ENCODE results near the gene TIGD3. TPM values are rescaled to one million over a fixed set of nuclear protein-coding genes. Genes with fewer than 3 reads are reported as not detected.

The TIGD3 gene
- total RNA-seq, 4 donors from 2014 or later: 0.30 to 0.59 TPM; not detected in 2

GRCh38 chr11:65321076-65321475 is 33.5 kb upstream of the TIGD3 start:
- TF ChIP-seq POLR2A (IDR thresholded peaks at IDR 0.05) (no peak), EP300 (IDR thresholded peaks at IDR 0.05) (no peak), CTCF (IDR thresholded peaks at IDR 0.05) (no peak)
- 84 to 92% methylated on average over 11 to 15 of the region's 15 CpGs for WGBS, 2 donors
- no peak overlapping the region for H3K4me3 ChIP-seq
- peaks cover 0 to 50% (median 10%) of the 10 kb centered on the region in 4 donors for H3K4me1 ChIP-seq
- H3K36me3 ChIP-seq: peaks cover 0 to 34% (median 0%) of the 10 kb centered on the region in 3 donors
- peak overlapping the region in 1 of 4 donors; percentile 6 for H3K27ac ChIP-seq
- no peak for DNase-seq (ENCODE audit: low spot score in 2 of 2)
- no peaks in the 10 kb centered on the region for H3K27me3 ChIP-seq
- no peaks in the 10 kb centered on the region for H3K9me3 ChIP-seq

GRCh38 chr11:65321828-65322485 is 32.6 kb upstream of the TIGD3 start:
- Histone ChIP-seq H3K36me3 (peaks cover 0 to 34% (median 0%) of the 10 kb centered on the region in 3 donors), H3K4me3 (no peak overlapping the region), H3K9me3 (no peaks in the 10 kb centered on the region), H3K27ac (peak overlapping the region in 2 of 4 donors; percentile 6 to 20), H3K4me1 (peaks cover 0 to 41% (median 7%) of the 10 kb centered on the region in 4 donors), H3K27me3 (no peaks in the 10 kb centered on the region)
- DNase-seq (ENCODE audit: low spot score in 2 of 2): peak in 1 of 2 donors; percentile 38
- TF ChIP-seq EP300 (IDR thresholded peaks at IDR 0.05): no peak
- no peak for TF ChIP-seq CTCF (IDR thresholded peaks at IDR 0.05)
- no peak for TF ChIP-seq POLR2A (IDR thresholded peaks at IDR 0.05)
- WGBS, 2 donors: 58 to 65% methylated on average over 11 to 13 of the region's 13 CpGs

- H3K27ac ChIP-seq: no peak overlapping the region
Measured at GRCh38 chr11:65323813-65324212, 30.7 kb upstream of the TIGD3 start.

GRCh38 chr11:65325435-65325834 is 29.1 kb upstream of the TIGD3 start:
- Histone ChIP-seq H3K4me1 (peaks cover 0 to 32% (median 7%) of the 10 kb centered on the region in 4 donors), H3K36me3 (peaks cover 0 to 24% (median 0%) of the 10 kb centered on the region in 3 donors), H3K27me3 (no peaks in the 10 kb centered on the region), H3K9me3 (no peaks in the 10 kb centered on the region), H3K4me3 (no peak overlapping the region), H3K27ac (no peak overlapping the region)
- 77 to 82% methylated on average over 4 of the region's 4 CpGs for WGBS, 2 donors
- TF ChIP-seq EP300 (IDR thresholded peaks at IDR 0.05) (no peak), POLR2A (IDR thresholded peaks at IDR 0.05) (no peak), CTCF (IDR thresholded peaks at IDR 0.05) (no peak)
- no peak for DNase-seq (ENCODE audit: low spot score in 2 of 2)

More at GRCh38 chr11:65323813-65324212, 30.7 kb upstream of the TIGD3 start:
- peaks cover 0 to 34% (median 0%) of the 10 kb centered on the region in 3 donors for H3K36me3 ChIP-seq
- H3K4me1 ChIP-seq: peaks cover 0 to 28% (median 5%) of the 10 kb centered on the region in 4 donors
- WGBS, 2 donors: 60 to 62% methylated on average over 12 of the region's 12 CpGs
- H3K9me3 ChIP-seq: no peaks in the 10 kb centered on the region
- no peak for DNase-seq (ENCODE audit: low spot score in 2 of 2)
- no peaks in the 10 kb centered on the region for H3K27me3 ChIP-seq
- TF ChIP-seq CTCF (IDR thresholded peaks at IDR 0.05): no peak
- TF ChIP-seq POLR2A (IDR thresholded peaks at IDR 0.05): no peak
- TF ChIP-seq EP300 (IDR thresholded peaks at IDR 0.05): no peak
- no peak overlapping the region for H3K4me3 ChIP-seq

GRCh38 chr11:65327021-65327420 is 27.5 kb upstream of the TIGD3 start:
- TF ChIP-seq CTCF (IDR thresholded peaks at IDR 0.05) (no peak), POLR2A (IDR thresholded peaks at IDR 0.05) (no peak), EP300 (IDR thresholded peaks at IDR 0.05) (no peak)
- peaks cover 0 to 21% (median 5%) of the 10 kb centered on the region in 4 donors for H3K4me1 ChIP-seq
- no peak overlapping the region for H3K4me3 ChIP-seq
- H3K9me3 ChIP-seq: no peaks in the 10 kb centered on the region
- DNase-seq (ENCODE audit: low spot score in 2 of 2): no peak
- H3K36me3 ChIP-seq: peaks cover 0 to 8% (median 0%) of the 10 kb centered on the region in 3 donors
- no peak overlapping the region for H3K27ac ChIP-seq
- H3K27me3 ChIP-seq: no peaks in the 10 kb centered on the region
- 80% methylated on average over 8 of the region's 8 CpGs for WGBS, 2 donors

Data from tibial nerve (tissue), 4 donors.